NCI-H1105 treated with DMSO at 0.1 percent for 48 hours (cell line): ENCODE results near the gene RAPH1.

Source experiments
- DNase-seq: peaks from one replicate; lab custom pipeline; 2025; lab: John Stamatoyannopoulos, UW

The RAPH1 gene

DNA sequence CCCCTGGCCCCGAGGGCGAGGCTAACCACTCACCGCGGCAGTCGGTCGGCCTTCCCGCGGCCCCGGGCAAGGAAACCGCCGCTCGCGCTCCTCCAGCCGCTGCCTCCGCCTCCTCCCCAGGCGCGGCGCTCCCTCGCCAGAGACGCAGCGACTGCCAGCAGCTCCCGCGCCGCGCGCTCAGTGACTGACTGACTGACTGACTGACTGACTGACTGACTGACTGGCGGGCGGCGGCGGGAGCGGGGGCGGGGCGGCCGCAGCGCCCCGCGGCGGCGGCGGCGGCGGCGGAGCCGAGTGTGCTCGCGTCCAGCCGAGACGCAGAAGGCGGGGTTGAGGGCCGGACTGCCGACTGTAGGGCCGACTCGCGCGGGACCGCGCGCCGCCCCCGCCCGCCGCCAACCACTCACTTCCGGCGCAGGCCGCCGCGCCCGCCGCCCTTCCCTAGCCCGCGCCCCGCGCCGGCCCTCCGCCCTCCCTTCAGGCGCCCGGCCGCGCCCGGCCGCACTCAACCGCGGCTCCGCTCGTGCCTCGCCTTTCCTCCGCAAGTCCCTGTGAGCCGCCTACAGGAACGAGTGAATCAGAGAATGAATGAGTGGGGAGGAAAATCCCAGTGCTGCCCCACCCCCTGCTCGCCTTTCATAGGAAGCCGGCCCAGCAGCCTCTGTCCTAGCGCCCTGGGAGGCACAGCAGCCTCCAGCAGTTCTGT is at the start of gene RAPH1:
Gene RAPH1, minus strand, starts transcription at position 224 of the 706 bp plus-strand sequence. CDS start 39,948 bp downstream, outside the sequence.
- peak; percentile 61 for DNase-seq

GRCh38 chr2:203584784-203585183 is 49.7 kb upstream of the RAPH1 start:
- peak; percentile 5 for DNase-seq

DNA sequence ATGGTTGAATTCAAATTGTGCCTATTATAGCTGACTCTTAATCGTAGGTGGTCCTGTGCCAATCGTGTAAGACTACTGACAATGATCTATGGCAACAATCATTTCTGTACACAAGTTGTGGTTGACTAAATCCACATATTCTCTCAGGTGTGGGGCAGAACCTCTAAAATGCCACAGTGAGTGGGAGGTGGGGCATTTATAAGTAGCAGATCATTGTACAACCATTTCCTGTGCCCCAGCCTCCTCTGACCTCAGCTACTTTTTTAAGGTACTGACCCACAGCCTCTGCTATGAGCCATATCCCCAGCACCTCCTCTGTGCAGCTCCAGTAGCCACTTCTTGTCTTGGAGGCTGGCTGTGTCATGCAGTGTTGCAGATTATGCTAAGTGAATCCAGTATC is 48.6 kb upstream of the RAPH1 start:
- no peak for DNase-seq

GRCh38 chr2:203583084-203583695 is 48.1 kb upstream of the RAPH1 start:
- no peak for DNase-seq

DNA sequence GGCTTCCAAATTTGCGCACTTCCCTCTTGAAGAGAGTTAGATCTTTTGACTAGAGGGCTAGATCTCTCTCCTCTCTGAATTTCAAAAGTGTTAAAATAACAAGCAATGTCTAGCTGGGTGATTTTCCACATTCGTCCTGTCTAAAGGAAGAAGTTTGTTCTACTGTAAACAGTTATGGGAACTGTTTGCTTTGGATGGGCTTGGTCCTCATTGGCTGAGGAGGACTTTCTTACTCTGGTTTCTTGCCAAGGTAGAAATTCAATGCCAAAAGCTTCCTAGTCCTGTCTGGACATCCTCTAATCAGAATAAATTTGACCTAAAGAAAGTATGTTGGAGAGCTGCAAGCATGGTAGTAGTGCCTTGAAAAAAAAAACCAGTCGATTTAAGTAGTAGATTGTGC is 47.4 kb upstream of the RAPH1 start:
- no peak for DNase-seq

- no peak for DNase-seq
Observed at GRCh38 chr2:203580844-203581243, 45.7 kb upstream of the RAPH1 start.

- no peak for DNase-seq
Observed at GRCh38 chr2:203579730-203580129, 44.6 kb upstream of the RAPH1 start.

DNA sequence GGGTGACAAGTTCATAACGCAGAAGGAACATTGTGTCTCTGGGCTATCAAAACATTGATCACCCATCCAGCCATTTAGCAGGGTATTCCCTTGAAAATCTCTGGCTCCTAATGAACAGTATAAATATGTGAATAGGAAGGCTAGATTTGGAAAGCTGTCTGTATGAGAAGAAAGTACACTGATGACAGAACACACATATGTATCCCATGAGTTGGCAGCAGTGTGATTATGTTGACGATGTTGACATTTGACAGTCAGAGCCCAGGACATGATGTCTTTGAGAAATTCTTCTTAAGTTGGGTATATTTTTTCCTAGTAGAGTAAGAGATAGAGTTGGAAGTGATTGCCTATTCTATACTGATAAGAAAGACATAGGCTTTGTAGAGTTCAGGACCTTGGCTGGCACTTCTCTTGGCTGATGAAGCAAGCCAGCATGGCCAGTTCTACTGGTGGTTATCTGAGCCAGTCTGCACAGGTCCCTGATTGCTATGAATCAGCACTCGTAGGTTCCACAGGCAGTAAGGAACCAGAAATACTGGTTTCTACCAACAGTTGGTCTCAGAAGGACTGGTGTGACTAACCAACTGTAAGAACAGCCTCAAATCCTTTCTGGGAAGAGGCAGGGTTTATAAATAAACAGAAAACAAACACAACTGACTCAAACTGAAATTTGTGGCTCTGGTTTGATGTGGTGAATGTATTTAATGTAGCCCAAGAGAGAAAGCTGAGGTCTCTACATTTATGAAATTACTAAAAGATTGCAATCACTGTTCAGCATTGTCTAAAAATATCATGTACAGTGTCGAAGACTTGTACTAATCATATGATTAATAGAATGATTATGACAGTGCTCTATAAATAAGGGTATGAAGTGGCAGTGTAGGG is 43.9 kb upstream of the RAPH1 start:
- DNase-seq, result no peak

GRCh38 chr2:203574824-203575223 is 39.7 kb upstream of the RAPH1 start:
- no peak for DNase-seq

- no peak for DNase-seq
Observed at GRCh38 chr2:203572316-203572715, 37.2 kb upstream of the RAPH1 start.

DNA sequence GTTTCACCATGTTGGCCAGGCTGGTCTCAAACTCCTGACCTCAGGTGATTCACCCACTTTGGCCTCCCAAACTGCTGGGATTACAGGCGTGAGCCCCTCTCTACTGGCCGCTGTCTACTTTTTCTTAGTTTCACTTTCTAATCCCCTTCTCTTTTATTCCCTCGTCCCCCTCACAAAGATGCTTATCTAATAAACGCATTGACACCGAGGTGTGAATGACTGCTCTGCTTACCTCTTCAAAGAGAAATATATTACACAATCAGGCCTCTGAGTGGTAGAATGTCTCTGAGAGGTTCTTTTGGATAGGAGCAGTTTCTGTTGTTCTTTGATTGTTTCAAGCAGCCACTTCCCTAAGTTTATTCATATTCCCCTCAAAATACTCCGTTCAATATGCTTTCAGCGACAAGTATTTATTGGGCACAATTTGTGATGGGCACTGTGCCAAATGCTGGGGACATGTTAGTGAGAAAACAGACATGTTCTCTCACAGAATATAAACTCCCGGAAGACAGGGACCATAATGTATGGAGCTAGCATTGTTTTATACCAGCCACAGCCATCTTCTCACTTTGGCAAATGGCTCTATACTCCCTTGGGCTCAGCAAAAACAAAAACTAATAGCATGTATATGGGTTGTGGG is 34.7 kb upstream of the RAPH1 start:
- DNase-seq, result no peak

DNA sequence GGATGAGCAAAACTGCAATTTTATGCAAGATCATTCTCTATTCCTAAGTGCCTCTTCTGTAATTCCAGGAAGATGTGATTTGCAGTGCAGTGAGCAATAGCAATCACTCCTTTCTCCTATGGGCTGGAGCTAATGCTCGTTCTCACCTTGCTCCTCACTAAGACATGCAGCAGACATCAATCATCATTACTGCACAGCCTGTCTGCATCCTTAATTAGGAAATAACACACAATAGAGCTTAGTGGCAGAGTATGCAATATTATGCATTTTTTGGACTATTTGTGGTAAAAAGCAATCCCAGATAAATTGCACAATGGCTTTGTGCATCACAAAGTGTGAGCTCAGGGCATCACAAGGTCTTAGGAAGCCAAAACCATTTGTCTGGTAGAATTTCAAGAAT is 32.6 kb upstream of the RAPH1 start:
- DNase-seq, result no peak

DNA sequence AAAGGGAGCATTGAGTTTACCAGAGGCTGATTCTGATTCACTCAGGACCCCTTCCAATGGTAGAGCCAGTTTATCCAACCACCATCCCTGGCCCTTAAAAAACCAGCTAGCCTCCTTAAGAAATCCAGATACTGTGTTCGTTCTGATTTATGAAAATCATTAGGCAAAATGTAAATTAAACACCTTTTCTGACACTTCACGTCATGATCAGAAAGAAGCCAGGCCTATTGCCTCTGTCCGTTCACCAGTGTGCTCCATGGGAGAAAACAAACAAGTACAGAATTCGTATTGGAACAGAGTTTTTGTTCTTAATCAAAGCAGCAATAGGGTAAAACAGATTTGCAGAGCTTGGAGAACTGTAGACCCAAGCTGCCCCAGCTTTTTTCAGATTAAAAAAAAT is 31.1 kb upstream of the RAPH1 start:
- no peak for DNase-seq

DNA sequence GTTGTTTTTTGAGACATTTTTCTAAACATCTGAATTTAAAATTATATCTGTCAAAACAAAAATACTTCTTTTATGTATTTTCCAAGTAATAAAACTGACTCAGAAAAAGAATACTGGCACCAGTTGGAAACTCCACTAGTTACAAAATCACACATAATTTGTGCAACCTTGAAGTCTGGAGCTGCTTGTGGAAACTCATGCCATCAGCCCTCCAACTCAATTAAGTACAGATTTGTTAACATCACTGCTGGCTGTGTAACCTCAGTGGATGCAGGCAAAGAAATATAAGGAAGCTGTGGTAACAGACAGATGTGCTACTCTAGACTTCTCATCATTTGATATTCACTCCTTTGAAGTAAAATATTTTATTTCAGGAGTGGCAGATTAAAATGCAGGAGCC is 30.0 kb upstream of the RAPH1 start:
- no peak for DNase-seq

DNA sequence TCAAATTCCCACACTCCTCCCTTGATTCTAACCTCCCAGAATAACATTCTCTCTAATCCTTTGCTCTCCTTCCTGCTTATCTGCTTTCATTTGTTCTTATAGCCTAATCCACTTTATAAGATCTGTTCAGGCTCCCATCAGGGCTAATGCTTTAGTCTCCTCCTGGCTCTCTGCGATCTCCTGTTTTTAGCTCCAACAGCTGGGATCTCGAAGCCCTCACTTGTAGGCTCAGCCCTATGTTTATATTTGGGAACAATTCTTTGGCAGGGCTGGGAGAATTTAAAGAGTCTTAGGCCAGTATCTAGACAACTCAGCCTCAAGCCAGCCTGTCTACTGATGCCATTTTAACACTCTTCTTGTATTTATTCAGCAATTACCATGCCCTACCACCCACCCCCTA is 27.2 kb upstream of the RAPH1 start:
- DNase-seq, result no peak

DNA sequence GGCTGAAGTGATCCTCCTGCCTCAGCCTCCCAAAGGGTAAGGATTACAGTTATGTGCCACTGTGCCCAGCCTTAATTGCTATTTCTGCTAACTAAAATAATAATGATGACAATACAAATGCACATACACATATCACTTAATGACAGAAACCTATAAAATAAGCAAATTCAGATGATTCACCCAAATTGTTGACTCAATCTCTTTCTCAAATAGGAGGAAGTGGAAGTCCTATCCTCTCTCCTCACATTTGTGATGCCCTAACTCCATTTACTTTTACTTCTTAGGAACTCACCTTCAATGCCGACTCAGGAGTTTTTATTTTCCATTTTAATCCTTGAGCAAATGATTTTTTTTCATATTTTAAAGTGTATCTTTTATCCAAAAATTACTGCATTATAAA is 24.5 kb upstream of the RAPH1 start:
- DNase-seq, result no peak

GRCh38 chr2:203553784-203554183 is 18.7 kb upstream of the RAPH1 start:
- DNase-seq, result no peak

DNA sequence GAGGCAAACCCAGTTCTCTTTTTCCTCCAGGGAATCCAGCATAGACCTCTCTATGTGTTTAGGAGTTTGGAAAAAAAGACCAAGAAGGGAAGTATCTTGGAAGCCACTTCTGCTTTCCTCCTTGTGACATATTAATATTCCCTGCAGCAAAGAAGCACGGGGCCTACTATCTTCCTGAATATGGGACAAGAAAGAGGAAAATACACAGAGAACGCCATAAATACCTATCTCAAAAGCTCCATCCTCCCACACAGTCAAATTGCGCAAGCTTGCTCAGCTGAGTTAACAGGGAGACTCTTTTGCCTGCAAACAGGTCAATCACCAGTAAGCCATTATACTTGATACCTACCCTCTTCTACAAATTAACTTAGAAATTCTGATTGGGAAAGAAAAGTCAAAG is 16.7 kb upstream of the RAPH1 start:
- DNase-seq, result no peak

DNA sequence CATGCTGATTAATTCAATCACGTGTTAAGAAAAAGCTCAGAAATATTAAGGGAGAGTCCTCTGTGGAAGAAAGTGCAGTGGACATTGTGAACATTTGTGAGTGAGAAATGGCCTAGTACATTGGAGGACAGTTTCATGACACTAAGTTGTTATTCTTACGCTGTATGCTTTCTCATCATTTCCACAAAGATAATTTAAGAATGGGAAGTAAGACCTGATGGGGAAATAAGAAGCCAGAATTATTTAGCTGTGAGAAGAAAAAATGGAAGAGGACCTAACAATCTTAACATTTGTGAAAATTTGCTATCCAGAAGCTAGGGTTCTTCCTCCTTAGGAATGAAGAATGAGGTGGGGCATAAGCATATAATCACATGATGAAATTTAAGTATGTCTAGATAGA is 15.2 kb upstream of the RAPH1 start:
- DNase-seq, result no peak

- DNase-seq, result no peak
Observed at GRCh38 chr2:203549406-203549805, 14.3 kb upstream of the RAPH1 start.

GRCh38 chr2:203548887-203549286 is 13.8 kb upstream of the RAPH1 start:
- no peak for DNase-seq

- no peak for DNase-seq
Observed at GRCh38 chr2:203547356-203547755, 12.3 kb upstream of the RAPH1 start.

DNA sequence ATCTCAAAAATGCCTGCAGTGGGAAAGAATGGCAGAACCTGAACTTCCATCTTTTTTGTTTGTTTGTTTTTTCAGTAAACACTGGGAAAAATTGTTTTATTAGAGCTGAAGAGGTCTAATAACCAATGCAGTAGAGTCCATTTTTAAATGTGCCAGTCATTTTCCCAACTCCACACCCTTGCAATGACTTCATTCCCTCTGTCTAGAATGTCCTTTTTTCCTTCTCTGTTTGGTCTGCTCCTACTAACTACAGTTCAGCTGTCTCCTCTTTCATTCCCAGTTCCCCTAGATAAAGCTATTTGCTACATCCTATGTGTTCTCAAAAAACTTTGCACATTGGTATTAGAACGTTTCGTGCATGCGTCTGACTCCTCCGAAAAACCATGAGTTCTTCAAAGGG is 9.3 kb upstream of the RAPH1 start:
- DNase-seq, result no peak
